Smooth muscle cell (in vitro differentiated cells): ENCODE measurements around the gene MAML2. TPM values are rescaled to one million over a fixed set of nuclear protein-coding genes. Genes with fewer than 3 reads are reported as not detected.

Source experiments
- DNase-seq: peaks from one replicate; lab custom pipeline; 2025; ENCODE audit not compliant: unreplicated experiment; lab: John Stamatoyannopoulos, UW
- H2AFZ ChIP-seq: fragments of 200-600 bp; sonication (generic); 2 replicates; pipeline ENCODE4 v1.6.0; 2016; ENCODE audit warnings: antibody characterized with exemption, low read depth, mild to moderate bottlenecking
- H3F3A ChIP-seq: fragments of 200-600 bp; sonication (generic); 2 replicates; pipeline ENCODE4 v1.6.0; 2017; ENCODE audit warnings: antibody characterized with exemption, low read depth
- H3K27ac ChIP-seq: fragments of 200-600 bp; sonication (generic); 2 replicates; pipeline ENCODE4 v1.5.1; 2016; ENCODE audit warnings: low read depth, mild to moderate bottlenecking
- H3K27me3 ChIP-seq: fragments of 200-600 bp; sonication (generic); 2 replicates; pipeline ENCODE4 v1.6.1; 2016; ENCODE audit warnings: low read depth, mild to moderate bottlenecking
- H3K36me3 ChIP-seq: fragments of 200-600 bp; sonication (generic); 2 replicates; pipeline ENCODE4 v1.5.1; 2016; ENCODE audit warnings: low read depth
- H3K4me1 ChIP-seq: fragments of 200-600 bp; sonication (generic); 2 replicates; pipeline ENCODE4 v1.5.1; 2016; ENCODE audit warnings: low read depth
- H3K4me2 ChIP-seq: fragments of 200-600 bp; sonication (generic); 2 replicates; pipeline ENCODE4 v1.6.0; 2016; ENCODE audit warnings: mild to moderate bottlenecking
- H3K4me3 ChIP-seq: fragments of 200-600 bp; sonication (generic); 2 replicates; pipeline ENCODE4 v1.5.1; 2016; ENCODE audit warnings: mild to moderate bottlenecking
- H3K79me2 ChIP-seq: fragments of 200-600 bp; sonication (generic); 2 replicates; pipeline ENCODE4 v1.6.0; 2016; ENCODE audit warnings: low read depth, mild to moderate bottlenecking
- H3K9ac ChIP-seq: fragments of 200-600 bp; sonication (generic); 2 replicates; pipeline ENCODE4 v1.6.0; 2016; ENCODE audit warnings: low read depth
- H3K9me3 ChIP-seq: fragments of 200-600 bp; sonication (generic); replicated peaks from 2 replicates; pipeline ENCODE4 v1.5.1; 2016; ENCODE audit warnings: low read depth
- H4K20me1 ChIP-seq: fragments of 200-600 bp; sonication (generic); 2 replicates; pipeline ENCODE4 v1.6.0; 2016; ENCODE audit warnings: low read depth
- CTCF ChIP-seq: fragments of 200-600 bp; sonication (generic); IDR thresholded peaks from 2 replicates; pipeline ENCODE4 v1.5.1; 2017; ENCODE audit warnings: borderline replicate concordance, mild to moderate bottlenecking, antibody characterized with exemption; ENCODE audit not compliant: insufficient read depth, poor library complexity, severe bottlenecking
- WGBS: methylation state at CpG from one replicate; pipeline ENCODE4 v1.1.7; 2016; ENCODE audit warnings: low lambda C conversion rate; 5-methylcytosine and 5-hydroxymethylcytosine counted together
- polyA plus RNA-seq: library from polyadenylated mRNA; unstranded; fragments of >200 nt; fragmentation: Nextera tagmentation; extraction: Ambion mirVana; gene quantifications from 2 replicates; pipeline ENCODE4 v1.2.1, GENCODE V29; 2016
- total RNA-seq: library from RNA; depleted of rRNA; stranded (reverse); fragments of >200 nt; gene quantifications from 2 replicates; pipeline ENCODE4 v1.2.3, GENCODE V29; 2014

MAML2 gene
- total and polyA plus RNA-seq, 2 experiments from 2014 or later, result 8.7 to 52.4 TPM

GRCh38 chr11:96384156-96384555, 41.2 kb upstream of the MAML2 start:
- Histone ChIP-seq H3K9me3 (no peaks in the 10 kb centered on the region), H3F3A (no peaks in the 10 kb centered on the region), H3K27me3 (no peaks in the 10 kb centered on the region), H3K4me3 (no peak overlapping the region), H3K79me2 (peaks cover 54% of the 10 kb centered on the region), H3K27ac (no peak overlapping the region), H3K4me2 (no peak overlapping the region), H2AFZ (no peak overlapping the region), H4K20me1 (peaks cover 23% of the 10 kb centered on the region), H3K9ac (no peak overlapping the region), H3K36me3 (peaks cover 8% of the 10 kb centered on the region), H3K4me1 (peaks cover 11% of the 10 kb centered on the region)
- 95% methylated on average over 3 of the region's 3 CpGs for WGBS
- DNase-seq, result no peak
- no peak for TF ChIP-seq CTCF

- 97% methylated on average over 1 of the region's 1 CpG for WGBS
- no peak for TF ChIP-seq CTCF
- no peak overlapping the region for H2AFZ ChIP-seq
- no peak overlapping the region for H3K9ac ChIP-seq
- H3K9me3 ChIP-seq, result no peaks in the 10 kb centered on the region
- no peaks in the 10 kb centered on the region for H3F3A ChIP-seq
- H3K4me3 ChIP-seq, result no peak overlapping the region
- H3K4me1 ChIP-seq, result no peaks in the 10 kb centered on the region
- no peaks in the 10 kb centered on the region for H4K20me1 ChIP-seq
- H3K4me2 ChIP-seq, result no peak overlapping the region
- H3K79me2 ChIP-seq, result peaks cover 3% of the 10 kb centered on the region
- H3K27ac ChIP-seq, result no peak overlapping the region
- DNase-seq, result no peak
- H3K27me3 ChIP-seq, result no peaks in the 10 kb centered on the region
- peaks cover 8% of the 10 kb centered on the region for H3K36me3 ChIP-seq
Observed at GRCh38 chr11:96376796-96377195, 33.8 kb upstream of the MAML2 start.

- TF ChIP-seq CTCF, result no peak
Observed at GRCh38 chr11:96373826-96374225, 30.8 kb upstream of the MAML2 start.

GRCh38 chr11:96367342-96367741, 24.3 kb upstream of the MAML2 start:
- Histone ChIP-seq H3F3A (no peaks in the 10 kb centered on the region), H3K4me2 (no peak overlapping the region), H3K27me3 (no peaks in the 10 kb centered on the region), H3K9me3 (peaks cover 3% of the 10 kb centered on the region), H3K36me3 (peaks cover 33% of the 10 kb centered on the region), H2AFZ (no peak overlapping the region), H4K20me1 (no peaks in the 10 kb centered on the region), H3K79me2 (peaks cover 3% of the 10 kb centered on the region), H3K27ac (no peak overlapping the region), H3K4me1 (no peaks in the 10 kb centered on the region), H3K9ac (no peak overlapping the region), H3K4me3 (no peak overlapping the region)
- DNase-seq, result no peak
- no peak for TF ChIP-seq CTCF
- WGBS, result 96% methylated on average over 2 of the region's 2 CpGs

More at GRCh38 chr11:96373826-96374225, 30.8 kb upstream of the MAML2 start:
- H3F3A ChIP-seq, result no peaks in the 10 kb centered on the region
- no peak for DNase-seq
- H3K79me2 ChIP-seq, result no peaks in the 10 kb centered on the region
- no peaks in the 10 kb centered on the region for H4K20me1 ChIP-seq
- 92% methylated on average over 4 of the region's 4 CpGs for WGBS
- no peaks in the 10 kb centered on the region for H3K9me3 ChIP-seq
- no peaks in the 10 kb centered on the region for H3K27me3 ChIP-seq
- no peak overlapping the region for H3K27ac ChIP-seq
- peaks cover 27% of the 10 kb centered on the region for H3K36me3 ChIP-seq
- H2AFZ ChIP-seq, result no peak overlapping the region
- H3K4me2 ChIP-seq, result no peak overlapping the region
- H3K4me1 ChIP-seq, result no peaks in the 10 kb centered on the region
- H3K4me3 ChIP-seq, result no peak overlapping the region
- no peak overlapping the region for H3K9ac ChIP-seq
